ENCODE results near the gene OSBPL6. TPM values are rescaled to one million over a fixed set of nuclear protein-coding genes. Genes with fewer than 3 reads are reported as not detected.

OSBPL6 gene
- total and polyA plus RNA-seq, 10 of the 15 experiments (the other 5 are each of a cell fraction or from before 2014, with no cell fraction given): 0.01 to 0.08 (median 0.03) TPM; not detected in 5

GRCh38 chr2:178219247-178219646 lies 24.9 kb downstream of the OSBPL6 start:
- Histone ChIP-seq H3K4me3 (no peak overlapping the region), H3K79me2 (ENCODE audit: control insufficient read depth, insufficient read depth, low read length) (no peaks in the 10 kb centered on the region), H3K27me3 (replicated peaks in 1 of 2; ENCODE audit: control insufficient read depth in 2 of 2, insufficient read depth in 2 of 2, low read length in 1 of 2) (no peaks in the 10 kb centered on the region; a peak in 2 of 4 replicates), H3K36me3 (ENCODE audit: control insufficient read depth in 2 of 2, insufficient read depth in 2 of 2, low read length in 1 of 2) (no peaks in the 10 kb centered on the region), H3K27ac (ENCODE audit: control insufficient read depth, insufficient read depth) (no peak overlapping the region), H2AFZ (ENCODE audit: control insufficient read depth, low read depth, low read length) (no peak overlapping the region), H3K4me1 (ENCODE audit: control insufficient read depth, insufficient read depth, low read length) (no peaks in the 10 kb centered on the region), H3K9me3 (replicated peaks; ENCODE audit: control insufficient read depth, insufficient read depth, low read length) (no peaks in the 10 kb centered on the region), H4K20me1 (ENCODE audit: control insufficient read depth, insufficient read depth) (no peaks in the 10 kb centered on the region), H3K9ac (ENCODE audit: control insufficient read depth, insufficient read depth, low read length) (no peak overlapping the region), H3K4me2 (ENCODE audit: control insufficient read depth, insufficient read depth) (no peak overlapping the region)
- no peak for ATAC-seq
- BruUV-seq (replicated peaks): no TSS peak
- 31% methylated on average over 1 of the region's 1 CpG for WGBS (ENCODE audit: insufficient coverage, insufficient replicate concordance, low lambda C conversion rate, missing lambda C conversion rate)
- ChIA-PET POLR2A (no interaction called here), SMC1A (ENCODE audit: uncharacterized antibody, unreplicated experiment) (no interaction called here), RAD21 (ENCODE audit: unreplicated experiment) (no interaction called here), CTCF (no interaction called here)
- FAIRE-seq: no peak
- intact Hi-C loops (cut with micrococcal nuclease; ENCODE audit: unreplicated experiment) (no loop called here), in situ Hi-C loops (cut with MboI) (no loop called here)
- DNase-seq (ENCODE audit: low read depth, low spot score): no peak
- TF ChIP-seq EZH2 (IDR thresholded peaks at IDR 0.05; ENCODE audit: borderline replicate concordance, control insufficient read depth, low read depth, low read length) (no peak), JUNB (IDR thresholded peaks at IDR 0.05) (no peak), BCL11A (IDR thresholded peaks at IDR 0.05; ENCODE audit: low read depth, low read length) (no peak), RUNX3 (IDR thresholded peaks at IDR 0.05; ENCODE audit: low read length) (no peak), YY1 (IDR thresholded peaks at IDR 0.05; ENCODE audit: low read depth, low read length) (no peak), FOS (IDR thresholded peaks at IDR 0.05; ENCODE audit: borderline replicate concordance, extremely low read depth, insufficient read length) (no peak)
- TF ChIP-seq, protein P1, sequence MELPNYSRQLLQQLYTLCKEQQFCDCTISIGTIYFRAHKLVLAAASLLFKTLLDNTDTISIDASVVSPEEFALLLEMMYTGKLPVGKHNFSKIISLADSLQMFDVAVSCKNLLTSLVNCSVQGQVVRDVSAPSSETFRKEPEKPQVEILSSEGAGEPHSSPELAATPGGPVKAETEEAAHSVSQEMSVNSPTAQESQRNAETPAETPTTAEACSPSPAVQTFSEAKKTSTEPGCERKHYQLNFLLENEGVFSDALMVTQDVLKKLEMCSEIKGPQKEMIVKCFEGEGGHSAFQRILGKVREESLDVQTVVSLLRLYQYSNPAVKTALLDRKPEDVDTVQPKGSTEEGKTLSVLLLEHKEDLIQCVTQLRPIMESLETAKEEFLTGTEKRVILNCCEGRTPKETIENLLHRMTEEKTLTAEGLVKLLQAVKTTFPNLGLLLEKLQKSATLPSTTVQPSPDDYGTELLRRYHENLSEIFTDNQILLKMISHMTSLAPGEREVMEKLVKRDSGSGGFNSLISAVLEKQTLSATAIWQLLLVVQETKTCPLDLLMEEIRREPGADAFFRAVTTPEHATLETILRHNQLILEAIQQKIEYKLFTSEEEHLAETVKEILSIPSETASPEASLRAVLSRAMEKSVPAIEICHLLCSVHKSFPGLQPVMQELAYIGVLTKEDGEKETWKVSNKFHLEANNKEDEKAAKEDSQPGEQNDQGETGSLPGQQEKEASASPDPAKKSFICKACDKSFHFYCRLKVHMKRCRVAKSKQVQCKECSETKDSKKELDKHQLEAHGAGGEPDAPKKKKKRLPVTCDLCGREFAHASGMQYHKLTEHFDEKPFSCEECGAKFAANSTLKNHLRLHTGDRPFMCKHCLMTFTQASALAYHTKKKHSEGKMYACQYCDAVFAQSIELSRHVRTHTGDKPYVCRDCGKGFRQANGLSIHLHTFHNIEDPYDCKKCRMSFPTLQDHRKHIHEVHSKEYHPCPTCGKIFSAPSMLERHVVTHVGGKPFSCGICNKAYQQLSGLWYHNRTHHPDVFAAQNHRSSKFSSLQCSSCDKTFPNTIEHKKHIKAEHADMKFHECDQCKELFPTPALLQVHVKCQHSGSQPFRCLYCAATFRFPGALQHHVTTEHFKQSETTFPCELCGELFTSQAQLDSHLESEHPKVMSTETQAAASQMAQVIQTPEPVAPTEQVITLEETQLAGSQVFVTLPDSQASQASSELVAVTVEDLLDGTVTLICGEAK (IDR thresholded peaks at IDR 0.05; ENCODE audit: borderline replicate concordance): no peak
- TF ChIP-seq, protein P2, sequence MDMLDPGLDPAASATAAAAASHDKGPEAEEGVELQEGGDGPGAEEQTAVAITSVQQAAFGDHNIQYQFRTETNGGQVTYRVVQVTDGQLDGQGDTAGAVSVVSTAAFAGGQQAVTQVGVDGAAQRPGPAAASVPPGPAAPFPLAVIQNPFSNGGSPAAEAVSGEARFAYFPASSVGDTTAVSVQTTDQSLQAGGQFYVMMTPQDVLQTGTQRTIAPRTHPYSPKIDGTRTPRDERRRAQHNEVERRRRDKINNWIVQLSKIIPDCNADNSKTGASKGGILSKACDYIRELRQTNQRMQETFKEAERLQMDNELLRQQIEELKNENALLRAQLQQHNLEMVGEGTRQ (IDR thresholded peaks at IDR 0.05; ENCODE audit: borderline replicate concordance, low read depth, low read length): no peak
